MM.1S (cell line): Measurements from ENCODE around the gene MAPKAP1.

Experiments
- CTCF ChIP-seq: fragments of 300-600 bp; sonication (generic); IDR thresholded peaks from 2 replicates; pipeline ENCODE4 v1.5.1; 2016; ENCODE audit warnings: antibody characterized with exemption, low read length, mixed read lengths
- EZH2 ChIP-seq: fragments of 300-600 bp; sonication (generic); optimal IDR thresholded peaks from 2 replicates; pipeline ENCODE3; 2017; ENCODE audit warnings: low read depth, mild to moderate bottlenecking, antibody characterized with exemption, low read length, mixed read lengths
- EZH2phosphoT487 ChIP-seq: fragments of 300-600 bp; sonication (generic); IDR thresholded peaks from 2 replicates; pipeline ENCODE4 v1.6.1; 2018; ENCODE audit warnings: antibody characterized with exemption, low read length

GRCh38 chr9:125672876-125673275 lies 34.1 kb downstream of the MAPKAP1 start:
- TF ChIP-seq CTCF (no peak), EZH2phosphoT487 (no peak), EZH2 (no peak)
